Neural progenitor cell (in vitro differentiated cells): ENCODE results near the gene CYP2U1.

ENCODE experiments used
- CTCF ChIP-seq: fragments of 200-600 bp; sonication (generic); IDR thresholded peaks from 2 replicates; pipeline ENCODE4 v1.5.1; 2017; ENCODE audit warnings: antibody characterized with exemption, mild to moderate bottlenecking
- EZH2 ChIP-seq: fragments of 200-600 bp; sonication (generic); IDR thresholded peaks from 2 replicates; pipeline ENCODE4 v1.6.1; 2017; ENCODE audit warnings: antibody characterized with exemption, mild to moderate bottlenecking, moderate library complexity

- no peak for TF ChIP-seq CTCF
- TF ChIP-seq EZH2, result no peak
Measured at GRCh38 chr4:107917500-107917899, 13.8 kb upstream of the CYP2U1 start.
